ENCODE results near the gene RMDN2. TPM values are rescaled to one million over a fixed set of nuclear protein-coding genes. Genes with fewer than 3 reads are reported as not detected.

The RMDN2 gene
- total RNA-seq, 1 donor from 2014 or later, result 4.1 TPM

DNA sequence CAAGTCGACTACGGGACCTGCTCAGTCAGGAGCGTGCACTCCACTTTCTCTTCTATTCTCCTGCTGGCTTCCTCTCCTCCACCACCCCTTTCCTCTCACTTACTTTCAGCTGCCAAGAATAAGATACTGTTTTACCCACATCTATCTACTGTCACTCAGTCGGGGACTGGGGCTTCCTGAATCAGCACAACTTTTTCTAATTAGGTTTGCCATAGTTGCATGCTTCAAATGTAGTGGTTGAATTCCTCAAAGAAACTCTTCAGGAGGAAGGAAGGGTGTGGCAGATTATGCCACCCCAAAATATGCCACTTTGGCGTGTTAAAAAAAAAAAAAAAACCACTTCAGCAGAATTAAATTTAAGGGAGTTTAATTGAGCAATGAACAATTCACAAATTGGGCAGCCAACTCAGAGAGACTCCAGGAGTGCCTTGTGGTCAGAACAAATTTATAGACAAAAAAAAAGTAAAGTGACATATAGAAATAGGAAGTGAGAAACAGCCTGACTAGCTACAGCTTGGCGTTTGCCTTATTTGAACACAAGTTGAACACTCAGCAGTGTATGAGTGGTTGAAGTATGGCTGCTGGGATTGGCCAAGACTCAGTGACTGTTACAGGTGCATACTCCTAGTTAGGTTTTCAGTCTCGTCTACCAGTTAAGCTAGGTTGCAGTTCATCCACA lies 32.5 kb upstream of the RMDN2 start:
- no peaks in the 10 kb centered on the region for H3K36me3 Mint-ChIP-seq (ENCODE audit: low read depth)
- TF ChIP-seq CTCF (conservative IDR thresholded peaks at IDR 0.05), result no peak
- no peak overlapping the region for H3K27ac Mint-ChIP-seq (ENCODE audit: unreplicated experiment)
- peaks cover 3% of the 10 kb centered on the region for H3K27me3 Mint-ChIP-seq (ENCODE audit: low read depth)
- H3K9me3 Mint-ChIP-seq, result no peaks in the 10 kb centered on the region
- no peak overlapping the region for H3K4me3 Mint-ChIP-seq
- no peak for DNase-seq (ENCODE audit: low read depth, low spot score)
- H3K4me1 Mint-ChIP-seq, result peaks cover 5% of the 10 kb centered on the region

GRCh38 chr2:37893327-37893726 lies 31.8 kb upstream of the RMDN2 start:
- peaks cover 5% of the 10 kb centered on the region for H3K4me1 Mint-ChIP-seq

DNA sequence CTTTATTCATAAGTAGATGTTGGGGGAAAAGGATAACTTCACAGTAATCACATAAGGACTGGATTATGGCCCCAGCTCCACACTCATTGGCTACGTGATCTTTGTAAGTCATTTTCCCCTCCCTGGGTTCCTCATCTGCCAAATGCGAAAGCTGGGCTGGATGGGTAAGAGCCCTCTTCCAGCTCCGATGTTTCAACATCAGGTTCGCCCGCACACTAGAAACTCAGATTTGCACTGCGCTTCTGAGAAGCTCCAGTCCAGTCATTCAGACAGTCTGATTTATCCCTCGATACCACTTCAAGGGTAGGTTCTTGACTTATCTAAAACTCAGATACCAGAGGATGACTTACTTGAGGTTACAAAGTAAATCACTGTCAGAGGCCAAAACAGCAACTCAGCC lies 31.0 kb upstream of the RMDN2 start:
- H3K36me3 Mint-ChIP-seq (ENCODE audit: low read depth), result no peaks in the 10 kb centered on the region
- TF ChIP-seq CTCF (conservative IDR thresholded peaks at IDR 0.05), result no peak
- no peaks in the 10 kb centered on the region for H3K9me3 Mint-ChIP-seq
- peaks cover 5% of the 10 kb centered on the region for H3K4me1 Mint-ChIP-seq
- no peak for DNase-seq (ENCODE audit: low read depth, low spot score)
- no peaks in the 10 kb centered on the region for H3K27me3 Mint-ChIP-seq (ENCODE audit: low read depth)
- H3K27ac Mint-ChIP-seq (ENCODE audit: unreplicated experiment), result no peak overlapping the region
- no peak overlapping the region for H3K4me3 Mint-ChIP-seq

More at GRCh38 chr2:37893327-37893726, 31.8 kb upstream of the RMDN2 start:
- no peaks in the 10 kb centered on the region for H3K27me3 Mint-ChIP-seq (ENCODE audit: low read depth)
- no peaks in the 10 kb centered on the region for H3K9me3 Mint-ChIP-seq
- no peak for DNase-seq (ENCODE audit: low read depth, low spot score)
- no peak for TF ChIP-seq CTCF (conservative IDR thresholded peaks at IDR 0.05)
- no peaks in the 10 kb centered on the region for H3K36me3 Mint-ChIP-seq (ENCODE audit: low read depth)
- no peak overlapping the region for H3K27ac Mint-ChIP-seq (ENCODE audit: unreplicated experiment)
- H3K4me3 Mint-ChIP-seq, result no peak overlapping the region

- Mint-ChIP-seq H3K9me3 (no peaks in the 10 kb centered on the region), H3K27me3 (ENCODE audit: low read depth) (no peaks in the 10 kb centered on the region), H3K4me3 (no peak overlapping the region), H3K4me1 (peaks cover 5% of the 10 kb centered on the region), H3K27ac (ENCODE audit: unreplicated experiment) (no peak overlapping the region), H3K36me3 (ENCODE audit: low read depth) (no peaks in the 10 kb centered on the region)
- DNase-seq (ENCODE audit: low read depth, low spot score), result no peak
- no peak for TF ChIP-seq CTCF (conservative IDR thresholded peaks at IDR 0.05)
These were observed 30.5 kb upstream of the RMDN2 start for GRCh38 chr2:37894601-37895000.

GRCh38 chr2:37895140-37895539 lies 29.9 kb upstream of the RMDN2 start:
- no peaks in the 10 kb centered on the region for H3K36me3 Mint-ChIP-seq (ENCODE audit: low read depth)
- no peak overlapping the region for H3K27ac Mint-ChIP-seq (ENCODE audit: unreplicated experiment)
- no peaks in the 10 kb centered on the region for H3K27me3 Mint-ChIP-seq (ENCODE audit: low read depth)
- TF ChIP-seq CTCF (conservative IDR thresholded peaks at IDR 0.05), result no peak
- H3K9me3 Mint-ChIP-seq, result peaks cover 3% of the 10 kb centered on the region
- H3K4me3 Mint-ChIP-seq, result no peak overlapping the region
- peaks cover 5% of the 10 kb centered on the region for H3K4me1 Mint-ChIP-seq
- DNase-seq (ENCODE audit: low read depth, low spot score), result no peak

All from neural crest cell (in vitro differentiated cells).